Thyroid gland (tissue), 4 donors: Measurements from ENCODE around the gene PEDS1. TPM values are rescaled to one million over a fixed set of nuclear protein-coding genes. Genes with fewer than 3 reads are reported as not detected.

Source experiments
- DNase-seq, 2 donors: peaks; one replicate each; pipeline ENCODE4 v3.0.0-alpha.2; 2019
- H3K27ac ChIP-seq, 3 donors: fragments of 200-600 bp; sonication (generic); 1 replicate in 2 of 3; 2 replicates in 1 of 3; pipeline ENCODE4 v1.5.1; 2016 to 2019; ENCODE audit warnings: mild to moderate bottlenecking in 1 of 3, moderate library complexity in 1 of 3
- H3K27me3 ChIP-seq: fragments of 200-600 bp; sonication (generic); one replicate; pipeline ENCODE4 v1.5.1; 2019
- H3K36me3 ChIP-seq, 2 donors: fragments of 200-600 bp; sonication (generic); one replicate each; pipeline ENCODE4 v1.5.1; 2016 to 2019
- H3K4me1 ChIP-seq, 2 donors: fragments of 200-600 bp; sonication (generic); one replicate each; pipeline ENCODE4 v1.5.1; 2017 to 2019
- H3K4me3 ChIP-seq, 3 donors: fragments of 200-600 bp; sonication (generic); replicated peaks in 1 of 3; 1 replicate in 2 of 3; 2 replicates in 1 of 3; pipeline ENCODE4 v1.5.1; 2016; ENCODE audit warnings: mild to moderate bottlenecking in 1 of 3
- H3K9me3 ChIP-seq: fragments of 200-600 bp; sonication (generic); one replicate; pipeline ENCODE4 v1.5.1; 2017
- CTCF ChIP-seq, 6 experiments: fragments of 200-600 bp in 3 of 6; fragments of 450-650 bp in 3 of 6; sonication (generic) in 3 of 6; IDR thresholded peaks; one replicate each; pipeline ENCODE4 v1.5.1; 2016 to 2019; ENCODE audit warnings: antibody characterized with exemption in 6 of 6, mild to moderate bottlenecking in 2 of 6, inconsistent platforms in 1 of 6, moderate library complexity in 1 of 6
- POLR2A ChIP-seq, 2 donors: fragments of 450-650 bp; IDR thresholded peaks; one replicate each; pipeline ENCODE4 v1.6.1; 2017; ENCODE audit warnings: antibody characterized with exemption in 2 of 2, mild to moderate bottlenecking in 2 of 2, moderate library complexity in 1 of 2
- WGBS, 2 donors: methylation state at CpG; one replicate each; pipeline ENCODE4 v1.1.5; 2017; 5-methylcytosine and 5-hydroxymethylcytosine counted together
- intact Hi-C: fragments of 100-400 bp; cut with DNase I; formaldehyde crosslinking; loops from one replicate; pipeline ENCODE4 v1.15.1; 2023
- total RNA-seq, 4 donors: library from RNA; depleted of rRNA; stranded (reverse); fragments of >200 nt; gene quantifications; one replicate each; pipeline ENCODE4 v1.2.3, GENCODE V29; 2016

PEDS1 gene
- total RNA-seq, 4 donors from 2014 or later: 15.8 to 22.7 (median 19.7) TPM

GRCh38 chr20:50123418-50123817 lies 30.1 kb downstream of the PEDS1 start:
- WGBS, 2 donors: 91 to 96% methylated on average over 7 of the region's 7 CpGs

GRCh38 chr20:50122763-50123162 lies 30.8 kb downstream of the PEDS1 start:
- intact Hi-C loops: loop anchor here (5.0 kb wide), 1 partner anchor 45 kb away; no protein-coding TSS in a partner anchor
- H3K27ac ChIP-seq: no peak overlapping the region
- WGBS, 2 donors: 89 to 90% methylated on average over 4 of the region's 4 CpGs
- no peak overlapping the region for H3K4me3 ChIP-seq
- no peak for TF ChIP-seq POLR2A (IDR thresholded peaks at IDR 0.05)
- TF ChIP-seq CTCF (IDR thresholded peaks at IDR 0.05): no peak
- DNase-seq: no peak
- H3K4me1 ChIP-seq: peaks cover 20 to 21% of the 10 kb centered on the region in 2 donors
- no peaks in the 10 kb centered on the region for H3K9me3 ChIP-seq
- H3K27me3 ChIP-seq: no peaks in the 10 kb centered on the region
- peaks cover 20 to 22% of the 10 kb centered on the region in 2 donors for H3K36me3 ChIP-seq

More at GRCh38 chr20:50123418-50123817, 30.1 kb downstream of the PEDS1 start:
- TF ChIP-seq POLR2A (IDR thresholded peaks at IDR 0.05): no peak
- no peak for TF ChIP-seq CTCF (IDR thresholded peaks at IDR 0.05)
- Histone ChIP-seq H3K36me3 (peaks cover 27 to 29% of the 10 kb centered on the region in 2 donors), H3K4me3 (no peak overlapping the region), H3K9me3 (no peaks in the 10 kb centered on the region), H3K27ac (no peak overlapping the region), H3K4me1 (peaks cover 20 to 21% of the 10 kb centered on the region in 2 donors), H3K27me3 (no peaks in the 10 kb centered on the region)
- intact Hi-C loops: loop anchor here (5.0 kb wide), 1 partner anchor 44 kb away; no protein-coding TSS in a partner anchor
- DNase-seq: no peak

- peak; percentile 18 to 28 for DNase-seq
- Histone ChIP-seq H3K27ac (peak overlapping the region in 2 of 3 donors; percentile 24 to 73), H3K27me3 (no peaks in the 10 kb centered on the region), H3K4me3 (no peak overlapping the region), H3K36me3 (peaks cover 15 to 18% of the 10 kb centered on the region in 2 donors), H3K9me3 (no peaks in the 10 kb centered on the region), H3K4me1 (peaks cover 20 to 21% of the 10 kb centered on the region in 2 donors)
- WGBS, 2 donors: 82 to 90% methylated on average over 3 to 4 of the region's 4 CpGs
- intact Hi-C loops: loop anchor here (5.0 kb wide), 1 partner anchor 45 kb away; no protein-coding TSS in a partner anchor
- TF ChIP-seq POLR2A (IDR thresholded peaks at IDR 0.05) (no peak), CTCF (IDR thresholded peaks at IDR 0.05) (no peak)
Observed at GRCh38 chr20:50121858-50122271, 31.7 kb downstream of the PEDS1 start.

GRCh38 chr20:50120935-50121693 lies 32.4 kb downstream of the PEDS1 start:
- Histone ChIP-seq H3K9me3 (no peaks in the 10 kb centered on the region), H3K27me3 (no peaks in the 10 kb centered on the region), H3K36me3 (peaks cover 15 to 18% of the 10 kb centered on the region in 2 donors), H3K4me3 (no peak overlapping the region), H3K27ac (peak overlapping the region in 2 of 3 donors; percentile 27 to 73), H3K4me1 (peaks cover 21 to 26% of the 10 kb centered on the region in 2 donors)
- 14 to 21% methylated on average over 9 of the region's 9 CpGs for WGBS, 2 donors
- intact Hi-C loops: loop anchor here (5.0 kb wide), 1 partner anchor 46 kb away; no protein-coding TSS in a partner anchor
- TF ChIP-seq POLR2A (IDR thresholded peaks at IDR 0.05) (peak in 1 of 2 donors; percentile 8), CTCF (IDR thresholded peaks at IDR 0.05) (peak; percentile 12 to 94 (median 85))
- DNase-seq: peak; percentile 86 to 87

GRCh38 chr20:50118203-50118602 lies 35.3 kb downstream of the PEDS1 start:
- TF ChIP-seq POLR2A (IDR thresholded peaks at IDR 0.05): no peak
- TF ChIP-seq CTCF (IDR thresholded peaks at IDR 0.05): no peak
- intact Hi-C loops: no loop called here

More at GRCh38 chr20:50118203-50118602, 35.3 kb downstream of the PEDS1 start:
- Histone ChIP-seq H3K9me3 (no peaks in the 10 kb centered on the region), H3K4me1 (peaks cover 38 to 46% of the 10 kb centered on the region in 2 donors), H3K36me3 (no peaks in the 10 kb centered on the region), H3K4me3 (no peak overlapping the region), H3K27me3 (no peaks in the 10 kb centered on the region), H3K27ac (no peak overlapping the region)
- 76 to 79% methylated on average over 2 of the region's 2 CpGs for WGBS, 2 donors
- DNase-seq: no peak
